Activated naive CD4-positive, alpha-beta T cell treated with anti-CD3 and anti-CD28 coated beads, Interleukin-2, amount 50 U/mL, for 24 hours (primary cell): ENCODE measurements around the gene CD2AP.
"Not testable (repeated sequence)": the region's sequence is repeated elsewhere in the genome, so short reads cannot be mapped to it uniquely, and the experiment has no call there.

Source experiments
- H3K27ac Mint-ChIP-seq: one replicate; pipeline ENCODE4 v1.8.0; 2021; ENCODE audit warnings: mild to moderate bottlenecking, mixed read lengths
- H3K27me3 Mint-ChIP-seq: one replicate; pipeline ENCODE4 v1.8.0; 2021; ENCODE audit warnings: mixed read lengths
- H3K36me3 Mint-ChIP-seq: one replicate; pipeline ENCODE4 v1.8.0; 2021; ENCODE audit warnings: mixed read lengths
- H3K4me1 Mint-ChIP-seq: one replicate; pipeline ENCODE4 v1.8.0; 2021; ENCODE audit warnings: mixed read lengths
- H3K4me3 Mint-ChIP-seq: one replicate; pipeline ENCODE4 v1.8.0; 2021; ENCODE audit warnings: mild to moderate bottlenecking, mixed read lengths
- H3K9me3 Mint-ChIP-seq: one replicate; pipeline ENCODE4 v1.8.0; 2021; ENCODE audit warnings: mixed read lengths

Gene CD2AP

GRCh38 chr6:47481213-47481612, 3.6 kb downstream of the CD2AP start:
- H3K36me3 Mint-ChIP-seq, H3K4me3 Mint-ChIP-seq, H3K27ac Mint-ChIP-seq, H3K9me3 Mint-ChIP-seq, H3K27me3 Mint-ChIP-seq: not testable (repeated sequence)
- H3K4me1 Mint-ChIP-seq, result peaks cover 77% of the 10 kb centered on the region

DNA sequence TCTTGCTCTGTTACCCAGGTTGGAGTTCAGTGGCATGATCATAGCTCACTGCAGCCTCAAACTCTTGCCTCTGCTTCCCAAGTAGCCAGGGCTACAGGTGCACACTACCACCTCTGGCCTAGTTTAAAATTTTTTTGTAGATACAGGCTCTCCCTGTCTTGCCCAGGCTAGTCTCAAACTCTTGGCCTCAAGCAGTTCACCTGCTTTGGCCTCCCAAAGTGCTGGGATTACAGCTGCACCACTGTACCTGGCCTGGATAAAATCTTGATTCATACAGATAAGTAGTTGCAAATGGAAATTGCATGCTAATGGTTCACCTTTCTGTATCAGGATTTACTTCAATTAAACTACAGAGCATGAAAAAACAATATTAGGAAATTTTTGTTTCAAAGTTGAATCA, 4.2 kb downstream of the CD2AP start:
- H3K4me1 Mint-ChIP-seq, result peaks cover 78% of the 10 kb centered on the region
- no peaks in the 10 kb centered on the region for H3K9me3 Mint-ChIP-seq
- H3K36me3 Mint-ChIP-seq, result peaks cover 2% of the 10 kb centered on the region
- H3K4me3 Mint-ChIP-seq, result no peak overlapping the region
- no peak overlapping the region for H3K27ac Mint-ChIP-seq
- no peaks in the 10 kb centered on the region for H3K27me3 Mint-ChIP-seq

DNA sequence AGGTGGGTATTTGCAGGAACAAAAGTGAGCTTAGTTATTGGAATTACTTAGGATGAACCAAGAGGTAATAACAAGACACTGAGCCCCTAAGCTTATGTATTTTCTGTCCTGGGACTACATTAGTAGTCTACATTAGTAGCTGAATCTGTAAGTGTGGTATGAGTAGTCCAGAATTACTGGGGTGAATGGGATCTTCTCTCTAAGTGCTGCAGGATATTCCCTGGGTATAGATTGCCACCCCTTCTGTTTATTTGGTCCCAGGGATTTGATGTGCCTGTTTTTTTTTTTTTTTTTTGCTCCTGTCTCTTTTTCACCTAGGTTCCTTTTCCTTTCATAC, 5.9 kb downstream of the CD2AP start:
- H3K27ac Mint-ChIP-seq, result no peak overlapping the region
- H3K4me1 Mint-ChIP-seq, result peaks cover 78% of the 10 kb centered on the region

DNA sequence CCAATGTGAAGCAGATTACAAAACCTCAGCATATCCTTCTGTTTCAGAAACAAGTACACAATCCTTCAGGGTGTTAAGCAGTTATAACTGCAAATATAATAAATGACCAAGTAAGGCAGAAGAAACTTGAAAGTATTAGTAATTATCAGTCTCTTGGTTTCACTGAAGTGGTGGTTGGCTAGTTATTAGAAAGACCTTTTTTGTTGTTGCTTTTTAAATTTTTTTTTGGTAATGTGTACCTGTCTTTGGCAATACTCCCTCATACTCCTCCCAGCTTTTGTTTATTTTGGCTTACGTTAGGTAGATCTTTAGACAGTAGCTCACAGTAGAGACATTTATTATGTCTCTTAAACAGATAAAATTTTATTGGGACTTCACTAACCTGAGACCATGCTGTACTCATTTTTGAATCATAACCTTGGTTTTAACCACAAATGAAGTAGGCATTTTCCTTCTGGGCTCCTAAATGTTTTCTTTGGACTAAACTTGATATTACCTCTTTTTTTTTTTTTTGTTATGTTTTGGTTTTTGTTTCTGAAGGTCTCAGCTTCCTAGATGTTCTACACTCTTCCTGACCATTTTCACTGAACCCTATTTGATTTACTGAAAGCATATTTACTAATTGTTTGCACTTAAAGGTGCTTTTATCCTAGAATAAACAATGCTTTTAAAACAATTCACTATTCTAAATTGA, 6.4 kb downstream of the CD2AP start:
- Mint-ChIP-seq H3K36me3 (peaks cover 1% of the 10 kb centered on the region), H3K4me3 (no peak overlapping the region), H3K27ac (no peak overlapping the region), H3K4me1 (peaks cover 73% of the 10 kb centered on the region), H3K9me3 (no peaks in the 10 kb centered on the region), H3K27me3 (no peaks in the 10 kb centered on the region)

More for the DNA sequence above, 5.9 kb downstream of the CD2AP start:
- H3K9me3 Mint-ChIP-seq, result no peaks in the 10 kb centered on the region
- no peaks in the 10 kb centered on the region for H3K27me3 Mint-ChIP-seq
- peak overlapping the region; percentile 19 for H3K4me3 Mint-ChIP-seq
- H3K36me3 Mint-ChIP-seq, result peaks cover 1% of the 10 kb centered on the region

DNA sequence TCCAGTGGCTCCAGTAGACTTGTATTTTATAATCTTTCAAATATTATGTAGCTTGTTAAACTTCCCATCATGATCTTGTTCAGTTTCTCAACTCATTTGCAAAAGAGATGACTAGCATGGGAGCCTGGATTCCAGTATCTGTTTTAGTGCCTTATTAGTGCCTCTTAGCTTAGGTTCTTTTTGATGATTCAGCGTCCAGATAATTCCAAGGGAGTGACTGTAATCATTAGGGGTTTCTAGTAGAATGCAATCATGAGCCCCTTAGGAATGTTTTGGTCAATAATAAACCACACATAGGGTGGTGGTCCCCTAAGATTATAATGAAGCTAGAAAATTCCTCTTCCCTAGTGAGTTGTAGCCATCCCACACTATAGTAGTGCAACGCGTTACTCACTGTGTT, 7.0 kb downstream of the CD2AP start:
- no peaks in the 10 kb centered on the region for H3K27me3 Mint-ChIP-seq
- H3K9me3 Mint-ChIP-seq, result no peaks in the 10 kb centered on the region
- H3K36me3 Mint-ChIP-seq, result peaks cover 1% of the 10 kb centered on the region
- H3K4me3 Mint-ChIP-seq, result no peak overlapping the region
- H3K4me1 Mint-ChIP-seq, result peaks cover 70% of the 10 kb centered on the region
- peak overlapping the region; percentile 17 for H3K27ac Mint-ChIP-seq

DNA sequence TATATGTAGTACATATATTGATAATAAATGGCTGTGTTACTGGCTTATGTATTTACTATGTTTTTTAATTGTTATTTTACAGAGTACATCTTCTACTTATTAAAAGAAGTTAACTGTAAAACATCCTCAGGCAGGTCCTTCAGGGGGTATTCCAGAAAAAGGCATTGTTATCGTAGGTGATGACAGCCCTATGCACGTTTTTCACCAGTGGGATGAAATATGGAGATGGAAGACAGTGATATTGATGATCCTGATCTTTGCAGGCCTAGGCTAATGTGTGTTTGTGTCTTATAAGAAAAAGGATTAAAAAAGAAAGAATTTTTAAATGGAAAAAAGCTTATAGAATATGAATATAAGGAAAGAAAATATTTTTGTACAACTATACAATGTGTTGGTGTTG, 7.5 kb downstream of the CD2AP start:
- H3K27me3 Mint-ChIP-seq, result no peaks in the 10 kb centered on the region
- peaks cover 1% of the 10 kb centered on the region for H3K36me3 Mint-ChIP-seq
- H3K4me3 Mint-ChIP-seq, result no peak overlapping the region
- peaks cover 67% of the 10 kb centered on the region for H3K4me1 Mint-ChIP-seq
- no peak overlapping the region for H3K27ac Mint-ChIP-seq
- no peaks in the 10 kb centered on the region for H3K9me3 Mint-ChIP-seq

DNA sequence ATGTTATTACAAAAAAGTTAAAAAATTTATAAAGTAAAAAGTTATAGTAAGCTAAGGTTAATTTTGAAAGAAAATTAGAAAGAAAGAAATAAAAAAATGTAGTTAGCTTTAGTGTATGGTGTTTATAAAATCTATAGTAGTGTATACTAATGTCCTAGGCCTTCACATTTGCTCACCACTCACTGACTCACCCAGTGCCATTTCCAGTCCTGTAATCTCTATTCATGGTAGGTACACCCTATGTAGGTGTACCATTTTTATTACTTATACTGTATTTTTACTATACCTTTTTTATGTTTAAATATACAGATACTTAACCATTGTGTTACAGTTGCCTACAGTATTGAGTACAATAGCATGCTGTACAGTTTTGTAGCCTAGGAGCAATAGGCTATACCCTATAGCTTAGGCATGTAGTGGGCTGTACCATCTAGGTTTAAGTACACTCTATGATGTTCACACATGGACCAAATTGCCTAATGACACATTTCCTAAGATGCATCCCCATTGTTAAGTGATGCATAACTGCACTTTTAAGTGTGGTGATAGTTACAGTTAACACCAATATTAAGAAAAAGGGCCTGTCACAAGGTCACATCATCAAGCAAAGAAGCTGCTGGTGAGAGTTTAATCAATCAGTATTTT, 8.0 kb downstream of the CD2AP start:
- H3K9me3 Mint-ChIP-seq, result no peaks in the 10 kb centered on the region
- peaks cover 1% of the 10 kb centered on the region for H3K36me3 Mint-ChIP-seq
- H3K4me3 Mint-ChIP-seq, result no peak overlapping the region
- H3K27me3 Mint-ChIP-seq, result no peaks in the 10 kb centered on the region
- no peak overlapping the region for H3K27ac Mint-ChIP-seq
- peaks cover 67% of the 10 kb centered on the region for H3K4me1 Mint-ChIP-seq

- Mint-ChIP-seq H3K36me3 (peaks cover 1% of the 10 kb centered on the region), H3K4me3 (no peak overlapping the region), H3K9me3 (no peaks in the 10 kb centered on the region), H3K4me1 (peaks cover 70% of the 10 kb centered on the region), H3K27me3 (no peaks in the 10 kb centered on the region), H3K27ac (no peak overlapping the region)
Measured at GRCh38 chr6:47489995-47490394, 12.4 kb downstream of the CD2AP start.

DNA sequence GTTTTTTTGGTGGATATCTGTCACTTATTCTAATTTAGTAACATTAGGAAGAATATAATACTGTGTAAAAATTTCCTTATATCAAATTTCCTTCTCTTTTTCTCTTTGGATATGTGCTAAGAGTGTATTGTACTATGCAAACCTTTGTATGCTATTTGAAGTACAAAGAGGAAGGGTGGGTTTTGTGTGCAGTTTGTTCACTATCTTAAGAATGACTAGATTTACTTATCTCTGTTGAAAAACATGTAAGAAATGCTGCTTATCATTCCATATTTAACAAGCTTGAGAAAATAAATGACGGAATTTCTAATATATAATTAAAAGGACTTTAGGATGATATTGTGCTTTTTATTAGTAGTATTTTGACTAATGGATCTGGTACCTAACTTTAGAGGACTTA, 13.1 kb downstream of the CD2AP start:
- no peaks in the 10 kb centered on the region for H3K9me3 Mint-ChIP-seq
- H3K27ac Mint-ChIP-seq, result no peak overlapping the region
- H3K27me3 Mint-ChIP-seq, result no peaks in the 10 kb centered on the region
- H3K36me3 Mint-ChIP-seq, result peaks cover 1% of the 10 kb centered on the region
- no peak overlapping the region for H3K4me3 Mint-ChIP-seq
- H3K4me1 Mint-ChIP-seq, result peaks cover 75% of the 10 kb centered on the region

- H3K4me3 Mint-ChIP-seq, result no peak overlapping the region
- no peaks in the 10 kb centered on the region for H3K27me3 Mint-ChIP-seq
- H3K36me3 Mint-ChIP-seq, result peaks cover 2% of the 10 kb centered on the region
- peaks cover 78% of the 10 kb centered on the region for H3K4me1 Mint-ChIP-seq
- no peaks in the 10 kb centered on the region for H3K9me3 Mint-ChIP-seq
- no peak overlapping the region for H3K27ac Mint-ChIP-seq
Measured at GRCh38 chr6:47492355-47492754, 14.8 kb downstream of the CD2AP start.

- peak overlapping the region; percentile 6 for H3K4me3 Mint-ChIP-seq
Measured at GRCh38 chr6:47495207-47495606, 17.6 kb downstream of the CD2AP start.

GRCh38 chr6:47495954-47496545, 18.5 kb downstream of the CD2AP start:
- Mint-ChIP-seq H3K36me3 (peaks cover 4% of the 10 kb centered on the region), H3K4me3 (no peak overlapping the region), H3K4me1 (peaks cover 86% of the 10 kb centered on the region), H3K9me3 (no peaks in the 10 kb centered on the region), H3K27ac (no peak overlapping the region), H3K27me3 (no peaks in the 10 kb centered on the region)

More at GRCh38 chr6:47495207-47495606, 17.6 kb downstream of the CD2AP start:
- Mint-ChIP-seq H3K27me3 (no peaks in the 10 kb centered on the region), H3K27ac (no peak overlapping the region), H3K36me3 (peaks cover 4% of the 10 kb centered on the region), H3K4me1 (peaks cover 91% of the 10 kb centered on the region), H3K9me3 (no peaks in the 10 kb centered on the region)

DNA sequence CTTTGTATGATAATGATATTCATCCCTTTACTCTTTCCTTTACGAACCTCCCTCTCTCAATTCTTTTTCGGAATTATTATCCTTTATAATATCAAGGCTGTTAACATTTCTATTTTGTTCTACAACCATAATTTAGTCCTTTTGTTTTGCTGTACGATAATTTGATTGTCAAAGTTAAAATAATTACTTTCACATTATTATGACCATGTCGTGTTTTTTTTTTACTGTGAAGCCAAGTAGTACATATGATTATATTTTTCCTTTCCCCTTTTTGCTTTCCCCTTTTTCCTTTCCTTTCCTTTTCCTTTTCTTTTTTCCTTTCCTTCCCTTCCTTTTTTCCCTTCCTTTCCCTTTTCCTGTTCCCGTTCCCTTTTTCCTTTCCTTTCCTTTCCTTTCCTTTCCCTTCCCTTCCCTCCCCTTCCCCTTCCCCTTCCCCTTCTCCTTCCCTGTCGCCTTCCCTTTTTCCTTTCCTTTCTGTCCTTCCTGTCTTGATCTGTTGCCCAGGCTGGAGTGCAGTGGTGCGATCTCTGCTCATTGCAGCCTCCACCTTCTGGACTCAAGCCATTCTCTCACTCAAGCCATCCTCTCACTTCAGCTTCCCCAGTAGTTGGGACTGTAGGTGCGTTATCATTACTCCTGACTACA, 19.5 kb downstream of the CD2AP start:
- Mint-ChIP-seq H3K4me1 (peaks cover 90% of the 10 kb centered on the region), H3K4me3 (no peak overlapping the region), H3K27ac (no peak overlapping the region), H3K9me3 (no peaks in the 10 kb centered on the region), H3K27me3 (no peaks in the 10 kb centered on the region), H3K36me3 (peaks cover 4% of the 10 kb centered on the region)

- H3K36me3 Mint-ChIP-seq, result peaks cover 15% of the 10 kb centered on the region
- peaks cover 56% of the 10 kb centered on the region for H3K4me1 Mint-ChIP-seq
- H3K27ac Mint-ChIP-seq, result no peak overlapping the region
- H3K9me3 Mint-ChIP-seq, result peaks cover 5% of the 10 kb centered on the region
- H3K4me3 Mint-ChIP-seq, result no peak overlapping the region
- H3K27me3 Mint-ChIP-seq, result no peaks in the 10 kb centered on the region
Measured at GRCh38 chr6:47502920-47503319, 25.3 kb downstream of the CD2AP start.

DNA sequence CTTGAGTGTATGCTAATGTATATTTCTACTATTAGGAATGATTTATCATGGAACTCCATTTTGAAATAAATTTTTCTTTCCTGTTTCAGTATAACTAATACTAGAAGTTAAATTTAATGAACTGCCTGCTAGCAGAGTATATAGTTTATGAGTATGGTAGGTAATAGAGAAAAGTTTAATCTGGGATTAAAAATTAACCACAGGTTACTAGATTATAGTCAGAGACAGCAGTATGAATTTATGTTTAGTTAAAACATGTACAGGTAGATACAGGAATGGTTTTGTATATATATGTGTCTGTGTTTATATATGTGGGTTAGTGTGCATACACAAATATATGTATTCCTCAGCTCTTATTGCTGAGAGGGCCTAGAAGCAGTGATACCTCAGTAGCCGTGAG, 32.3 kb downstream of the CD2AP start:
- Mint-ChIP-seq H3K4me3 (no peak overlapping the region), H3K27ac (no peak overlapping the region), H3K9me3 (peaks cover 5% of the 10 kb centered on the region), H3K36me3 (peaks cover 43% of the 10 kb centered on the region), H3K27me3 (no peaks in the 10 kb centered on the region), H3K4me1 (peaks cover 36% of the 10 kb centered on the region)

DNA sequence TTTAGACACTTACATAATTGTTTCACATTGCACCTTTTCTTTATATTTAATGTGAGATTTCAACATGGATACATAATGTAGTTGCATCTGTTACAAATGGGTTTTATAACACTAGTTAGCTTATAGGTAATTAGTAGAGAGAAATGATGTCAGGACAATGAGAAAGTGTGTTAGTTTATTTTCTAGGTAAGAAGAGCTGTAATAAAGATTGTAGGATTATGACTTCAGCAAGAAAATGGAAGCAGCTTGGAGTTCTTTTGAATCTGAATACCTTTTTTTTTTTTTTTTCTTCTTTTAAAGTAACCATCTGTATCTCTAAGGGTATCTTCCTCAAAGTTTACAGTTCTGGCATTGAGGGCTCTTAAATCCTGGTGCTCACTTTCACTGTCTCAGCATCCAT, 35.3 kb downstream of the CD2AP start:
- Mint-ChIP-seq H3K36me3 (peaks cover 44% of the 10 kb centered on the region), H3K27me3 (no peaks in the 10 kb centered on the region), H3K4me1 (peaks cover 44% of the 10 kb centered on the region), H3K9me3 (no peaks in the 10 kb centered on the region), H3K27ac (no peak overlapping the region), H3K4me3 (no peak overlapping the region)
